ENCODE data around the gene GNPTAB.

GNPTAB gene

GRCh38 chr12:101838628-101839323, 8.0 kb upstream of the GNPTAB start:
- H3K4me3 ChIP-seq (ENCODE audit: control insufficient read depth, low read depth, low read length) = no peak overlapping the region
- no peak for TF ChIP-seq CTCF (conservative IDR thresholded peaks at IDR 0.05; ENCODE audit: control insufficient read depth, insufficient read depth, low read depth, low read length)
- DNase-seq (ENCODE audit: low read depth) = no peak

- TF ChIP-seq CTCF (conservative IDR thresholded peaks at IDR 0.05; ENCODE audit: control insufficient read depth, insufficient read depth, low read depth, low read length) = no peak
- no peak overlapping the region for H3K4me3 ChIP-seq (ENCODE audit: control insufficient read depth, low read depth, low read length)
- DNase-seq (ENCODE audit: low read depth) = peak; percentile 6
Measured at GRCh38 chr12:101832030-101832429, 1.3 kb upstream of the GNPTAB start.

GRCh38 chr12:101829639-101830366, 956 bp downstream of the GNPTAB start:
- H3K4me3 ChIP-seq (ENCODE audit: control insufficient read depth, low read depth, low read length) = peak overlapping the region; percentile 85
- DNase-seq (ENCODE audit: low read depth) = no peak
- no peak for TF ChIP-seq CTCF (conservative IDR thresholded peaks at IDR 0.05; ENCODE audit: control insufficient read depth, insufficient read depth, low read depth, low read length)

GRCh38 chr12:101828463-101829196, 2.1 kb downstream of the GNPTAB start:
- H3K4me3 ChIP-seq (ENCODE audit: control insufficient read depth, low read depth, low read length) = no peak overlapping the region
- no peak for TF ChIP-seq CTCF (conservative IDR thresholded peaks at IDR 0.05; ENCODE audit: control insufficient read depth, insufficient read depth, low read depth, low read length)
- no peak for DNase-seq (ENCODE audit: low read depth)

- no peak for DNase-seq (ENCODE audit: low read depth)
- H3K4me3 ChIP-seq (ENCODE audit: control insufficient read depth, low read depth, low read length) = no peak overlapping the region
- no peak for TF ChIP-seq CTCF (conservative IDR thresholded peaks at IDR 0.05; ENCODE audit: control insufficient read depth, insufficient read depth, low read depth, low read length)
Measured at GRCh38 chr12:101826766-101827368, 3.9 kb downstream of the GNPTAB start.

- no peak overlapping the region for H3K4me3 ChIP-seq (ENCODE audit: control insufficient read depth, low read depth, low read length)
- no peak for DNase-seq (ENCODE audit: low read depth)
- TF ChIP-seq CTCF (conservative IDR thresholded peaks at IDR 0.05; ENCODE audit: control insufficient read depth, insufficient read depth, low read depth, low read length) = no peak
Measured at GRCh38 chr12:101824831-101825230, 5.9 kb downstream of the GNPTAB start.

All from fibroblast of mammary gland (primary cell).